Ammon's horn (tissue), 1 donor: ENCODE data around the gene ATXN2.

ENCODE experiments used
- DNase-seq: peaks from one replicate; pipeline ENCODE4 v3.0.0-alpha.2; 2016; ENCODE audit warnings: low spot score

ATXN2 gene

DNA sequence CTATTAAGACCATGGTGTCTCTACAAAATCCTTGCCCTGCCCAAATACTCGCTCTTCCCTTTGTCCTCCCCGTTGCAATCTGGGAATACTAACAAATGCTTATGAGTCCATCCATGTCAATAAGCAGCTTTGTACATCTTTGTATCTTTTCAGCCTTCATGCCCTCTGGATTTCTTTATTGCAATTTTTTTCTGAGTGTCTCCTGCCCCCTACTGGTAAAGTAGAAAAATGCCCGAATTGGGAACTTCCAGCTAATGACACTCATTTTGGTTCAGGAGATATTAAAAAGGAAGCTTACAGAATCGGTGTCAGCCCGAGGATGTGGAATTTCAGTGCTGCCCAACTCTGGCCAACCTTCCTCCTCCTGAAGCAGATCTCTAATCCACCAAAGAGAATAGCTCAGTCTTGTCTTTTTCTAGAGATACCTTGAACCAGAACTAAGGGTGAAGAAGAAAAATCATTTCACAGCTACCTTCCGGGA, 147.4 kb downstream of the ATXN2 start:
- DNase-seq = peak; percentile 64

DNA sequence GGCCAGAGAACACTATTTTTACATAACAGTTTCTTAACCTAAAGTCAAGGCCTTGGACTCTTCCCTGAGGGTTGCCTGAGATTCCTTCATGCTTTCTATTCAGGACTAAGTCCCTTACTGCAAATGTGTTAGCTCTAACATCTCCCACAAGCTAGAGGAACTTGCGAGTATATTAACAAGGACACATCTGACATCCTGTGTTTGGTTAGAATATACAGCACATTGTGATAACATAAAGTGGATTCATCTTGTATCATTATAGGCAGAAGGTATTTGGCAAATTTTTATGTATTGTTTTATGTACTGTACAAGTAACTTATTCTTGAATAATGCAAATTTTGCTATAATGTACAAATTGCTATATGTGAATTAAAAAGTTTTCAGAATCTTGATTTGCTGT, 147.9 kb downstream of the ATXN2 start:
- no peak for DNase-seq

DNA sequence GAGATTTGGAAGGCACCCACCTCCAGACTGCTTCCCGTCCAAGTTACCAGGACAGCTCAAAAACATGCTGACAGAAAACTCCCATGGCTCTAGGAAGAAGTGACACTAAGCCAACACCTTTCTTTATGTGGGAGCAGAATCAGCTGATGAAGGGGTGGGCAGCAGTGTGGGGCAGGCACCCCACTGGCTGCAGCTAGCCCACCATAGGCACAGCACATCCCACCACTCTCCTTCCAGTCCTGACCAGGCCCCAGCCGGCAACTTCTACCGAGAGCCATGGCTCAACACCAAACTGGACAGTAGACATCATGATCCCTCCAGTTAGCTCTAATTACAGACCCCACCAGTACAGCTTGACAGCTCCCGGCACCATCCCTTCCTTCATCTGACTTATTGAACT, 148.4 kb downstream of the ATXN2 start:
- DNase-seq = no peak

DNA sequence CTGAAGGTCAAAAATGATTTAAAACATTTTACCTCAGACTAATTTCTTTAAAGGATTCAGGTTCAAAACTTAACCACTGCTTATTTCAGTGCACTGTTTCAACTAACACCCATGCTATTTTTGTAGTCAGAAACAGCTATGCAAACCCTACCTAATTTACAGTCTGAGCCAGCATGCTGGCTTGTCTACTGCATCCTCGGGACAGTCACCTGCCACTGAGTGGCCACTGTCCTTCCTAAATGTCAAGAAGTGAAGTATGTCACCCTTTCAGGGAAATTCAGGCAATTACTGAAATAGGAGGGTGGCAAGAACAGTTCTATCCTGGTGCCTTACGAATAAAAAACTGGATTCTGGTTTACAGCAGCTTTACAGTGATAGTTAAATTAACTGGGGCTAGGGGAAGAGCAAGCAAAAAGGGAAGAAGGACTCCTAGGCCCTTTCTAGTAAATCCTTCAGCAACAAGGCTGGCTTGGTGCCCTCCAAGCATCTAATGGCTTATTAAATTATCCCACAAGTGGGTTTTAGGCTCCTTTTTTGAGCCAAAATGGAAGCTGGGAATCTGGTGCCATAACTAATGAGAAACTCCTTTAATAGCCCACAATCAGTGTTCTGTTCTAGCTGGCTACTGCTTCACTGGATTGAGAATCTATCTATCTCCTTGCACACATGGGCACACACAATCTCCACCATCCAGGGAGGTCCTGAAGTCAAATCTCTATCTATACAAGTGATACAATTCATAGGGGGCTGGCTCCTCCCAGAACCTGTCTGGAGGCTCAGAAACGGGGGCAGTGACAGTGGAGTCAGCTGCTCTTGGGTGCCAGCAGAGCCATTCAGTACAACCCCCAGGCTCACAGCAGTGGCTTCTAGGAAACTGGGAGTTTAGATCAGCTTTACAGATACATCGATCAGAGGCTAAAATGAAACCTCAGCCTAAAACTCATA, 150.0 kb downstream of the ATXN2 start:
- DNase-seq = no peak

DNA sequence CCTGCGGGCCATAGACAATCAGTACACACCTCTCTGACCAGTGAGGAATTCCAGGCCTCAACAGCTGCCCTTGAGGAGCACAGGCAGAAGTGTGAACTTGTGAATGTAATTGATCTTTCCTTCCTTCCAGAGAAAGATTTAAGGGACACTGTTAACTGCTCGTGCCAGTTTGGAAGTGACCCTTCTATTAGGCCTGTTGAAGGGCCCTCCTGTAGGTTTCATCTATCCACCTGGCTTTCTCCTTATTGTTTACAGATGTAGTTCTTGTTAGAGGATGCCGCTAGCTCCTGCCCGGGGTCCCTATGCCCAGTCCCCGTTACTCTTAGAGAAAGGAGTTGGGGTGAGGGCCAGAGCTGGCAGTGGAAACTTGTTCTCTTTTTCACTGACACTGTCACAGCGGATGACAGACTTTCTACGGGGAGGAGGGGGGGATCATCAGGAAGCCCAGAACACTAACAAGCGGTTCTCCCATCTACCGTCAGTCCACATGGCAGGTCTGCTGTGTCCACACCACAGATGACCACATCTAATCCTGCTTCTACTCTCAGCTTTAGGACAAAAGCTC, 150.8 kb downstream of the ATXN2 start:
- DNase-seq = no peak

DNA sequence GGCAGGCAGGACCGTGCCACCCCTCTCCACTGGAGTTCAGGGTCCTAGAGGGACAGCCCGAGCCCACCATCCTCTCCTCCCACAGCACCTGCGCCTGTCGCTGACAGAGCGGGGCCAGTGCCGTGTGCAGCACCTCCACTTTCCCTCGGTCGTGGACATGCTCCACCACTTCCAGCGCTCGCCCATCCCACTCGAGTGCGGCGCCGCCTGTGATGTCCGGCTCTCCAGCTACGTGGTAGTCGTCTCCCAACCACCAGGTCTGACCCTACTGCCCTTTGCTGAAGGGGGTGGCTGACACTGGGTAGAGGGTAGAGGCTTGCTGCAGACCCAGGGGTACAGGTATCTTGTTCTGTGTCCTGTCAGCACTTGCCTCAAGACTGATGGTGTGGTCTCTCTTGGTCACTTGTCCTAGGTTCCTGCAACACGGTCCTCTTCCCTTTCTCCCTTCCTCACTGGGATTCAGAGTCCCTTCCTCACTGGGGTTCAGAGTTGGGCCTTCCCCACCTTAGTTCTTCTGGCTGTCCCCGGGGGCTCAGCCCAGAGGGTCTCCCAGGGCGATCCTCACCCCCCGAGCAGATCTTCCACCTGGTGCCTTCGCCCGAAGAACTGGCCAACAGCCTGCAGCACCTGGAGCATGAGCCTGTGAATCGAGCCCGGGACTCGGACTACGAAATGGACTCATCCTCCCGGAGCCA, 151.4 kb downstream of the ATXN2 start:
- no peak for DNase-seq

DNA sequence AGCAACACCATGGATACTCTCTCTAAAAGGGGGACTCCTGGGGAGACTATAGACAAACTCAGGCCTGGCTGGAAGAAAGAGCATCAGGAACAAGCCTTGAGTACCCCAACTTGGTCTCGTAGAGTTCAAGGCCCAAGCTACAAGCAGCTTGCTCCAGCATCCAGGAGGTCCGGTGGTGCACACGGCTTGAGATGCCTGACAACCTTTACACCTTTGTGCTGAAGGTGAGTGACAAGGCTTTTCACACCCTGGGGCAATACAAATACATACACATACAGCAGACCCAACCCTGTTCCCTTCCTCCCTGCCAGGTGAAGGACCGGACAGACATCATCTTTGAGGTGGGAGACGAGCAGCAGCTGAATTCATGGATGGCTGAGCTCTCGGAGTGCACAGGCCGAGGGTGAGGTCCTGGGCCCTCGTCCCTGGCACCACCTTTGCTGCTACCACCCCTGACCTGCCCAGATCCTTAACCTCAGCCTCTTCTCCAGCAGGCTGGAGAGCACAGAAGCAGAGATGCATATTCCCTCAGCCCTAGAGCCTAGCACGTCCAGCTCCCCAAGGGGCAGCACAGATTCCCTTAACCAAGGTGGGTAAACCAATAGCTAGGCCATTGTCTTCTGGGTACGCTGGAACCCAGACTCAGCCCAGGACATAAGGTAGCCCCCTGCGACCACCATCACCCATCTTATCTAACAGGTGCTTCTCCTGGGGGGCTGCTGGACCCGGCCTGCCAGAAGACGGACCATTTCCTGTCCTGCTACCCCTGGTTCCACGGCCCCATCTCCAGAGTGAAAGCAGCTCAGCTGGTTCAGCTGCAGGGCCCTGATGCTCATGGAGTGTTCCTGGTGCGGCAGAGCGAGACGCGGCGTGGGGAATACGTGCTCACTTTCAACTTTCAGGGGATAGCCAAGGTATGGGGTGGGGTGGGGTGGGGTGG, 152.2 kb downstream of the ATXN2 start:
- DNase-seq = no peak

DNA sequence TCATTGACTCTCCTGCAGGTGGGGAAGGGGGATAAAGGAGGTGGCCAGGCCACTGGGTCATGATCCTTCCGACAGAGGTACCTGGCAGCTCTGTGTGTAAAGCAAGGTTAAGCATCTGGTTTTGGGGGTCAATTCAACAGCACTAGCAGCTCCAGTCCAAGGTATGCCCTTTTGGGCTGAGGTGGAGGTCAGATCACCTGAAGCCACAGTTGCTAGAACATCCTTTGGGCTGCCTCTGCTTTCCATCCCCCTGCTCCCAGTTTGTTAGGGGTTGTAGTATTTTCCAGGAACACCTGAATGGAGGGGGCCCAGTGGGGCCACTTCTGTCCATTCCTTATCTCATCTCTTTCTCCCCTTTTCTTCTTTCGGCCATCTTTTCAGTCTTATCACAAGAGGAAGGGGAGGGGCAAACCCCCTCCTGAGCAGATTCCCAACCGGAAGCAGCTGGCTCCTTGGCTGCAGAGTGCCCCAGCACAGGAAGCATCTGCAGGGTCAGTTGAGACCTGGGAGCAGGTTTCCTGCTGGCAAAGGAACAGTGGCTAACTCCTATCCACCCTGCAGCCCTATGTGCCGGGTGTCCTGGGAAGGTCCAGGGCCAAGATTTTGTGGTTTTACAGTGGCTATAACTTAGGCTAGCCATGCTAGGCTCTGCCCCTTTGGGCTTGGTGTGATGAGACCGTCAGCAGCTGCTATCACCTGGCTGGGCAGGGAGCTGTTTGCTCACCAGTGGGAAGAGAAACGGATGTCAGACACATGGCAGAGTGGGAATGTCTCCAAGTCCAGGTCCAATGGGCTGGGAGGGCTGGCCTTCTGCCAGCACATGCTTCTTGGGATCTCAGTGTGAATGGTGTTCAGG, 153.2 kb downstream of the ATXN2 start:
- no peak for DNase-seq

DNA sequence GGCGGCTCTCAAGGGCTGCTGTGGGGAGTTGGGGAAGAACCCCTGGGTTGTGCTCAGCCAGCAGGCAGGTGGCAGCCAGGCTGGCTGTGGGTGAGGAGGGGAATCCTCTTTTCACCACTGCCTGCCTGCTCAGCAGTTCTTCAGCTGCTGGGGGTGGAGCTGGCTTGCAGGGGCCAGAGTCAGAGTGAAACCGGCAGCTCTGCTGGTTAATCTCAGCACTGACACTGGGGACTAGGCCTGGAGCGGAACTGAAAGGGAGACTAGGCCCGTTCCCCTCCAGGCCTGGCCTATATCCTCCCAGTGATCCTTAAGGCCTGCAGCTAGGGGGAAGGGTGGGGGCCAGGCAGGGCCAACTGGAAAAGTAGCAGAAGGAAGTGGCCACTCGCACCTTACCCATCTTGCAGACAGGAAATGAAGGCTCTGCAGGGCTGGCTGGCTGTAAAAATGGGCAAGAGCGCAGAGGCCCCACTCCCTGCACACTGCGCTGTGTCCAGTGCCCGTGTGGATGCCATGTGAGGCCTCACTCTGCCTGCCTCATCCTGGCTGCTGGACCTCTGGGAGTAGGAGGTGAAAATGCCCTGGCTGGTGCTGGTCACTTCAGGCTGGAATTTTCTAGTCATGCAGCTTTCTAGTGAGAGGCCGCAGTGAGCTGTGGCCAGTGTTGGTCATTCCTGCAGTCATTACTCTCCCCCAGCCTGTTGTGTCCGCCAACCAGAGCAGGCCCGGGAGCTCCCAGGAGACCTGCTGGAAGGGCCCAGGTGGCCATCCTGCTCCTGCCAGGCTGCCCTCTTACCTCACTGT, 154.0 kb downstream of the ATXN2 start:
- peak; percentile 81 for DNase-seq

DNA sequence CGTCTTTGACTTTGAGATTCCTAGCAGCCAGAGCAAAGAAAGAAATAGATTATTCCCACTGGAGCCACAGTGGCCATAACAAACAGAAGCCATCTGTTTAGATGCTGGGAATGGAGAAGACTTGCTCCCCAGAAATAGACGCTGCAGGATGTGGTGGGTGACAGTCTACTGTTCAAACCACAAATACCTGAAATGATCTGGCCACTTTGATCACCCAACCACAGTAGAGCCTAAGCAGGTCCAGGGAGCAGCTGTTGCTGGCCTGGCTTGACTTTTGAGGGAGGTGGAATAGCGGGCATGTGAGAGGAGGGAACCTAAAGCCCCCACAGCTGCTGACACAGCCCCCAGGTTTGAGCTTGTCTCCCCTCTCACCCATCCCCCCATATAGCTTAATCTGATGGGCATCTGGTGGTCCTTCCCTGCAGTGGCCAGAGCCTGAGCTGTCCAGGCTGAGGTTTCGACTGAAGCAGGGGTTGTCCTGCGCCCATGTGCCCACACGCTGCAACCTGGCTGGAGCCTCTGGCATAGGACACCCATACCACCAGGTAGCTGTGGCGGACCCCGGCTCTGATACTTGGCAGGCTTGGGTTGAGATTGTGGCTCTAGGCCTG, 154.7 kb downstream of the ATXN2 start:
- DNase-seq = no peak

DNA sequence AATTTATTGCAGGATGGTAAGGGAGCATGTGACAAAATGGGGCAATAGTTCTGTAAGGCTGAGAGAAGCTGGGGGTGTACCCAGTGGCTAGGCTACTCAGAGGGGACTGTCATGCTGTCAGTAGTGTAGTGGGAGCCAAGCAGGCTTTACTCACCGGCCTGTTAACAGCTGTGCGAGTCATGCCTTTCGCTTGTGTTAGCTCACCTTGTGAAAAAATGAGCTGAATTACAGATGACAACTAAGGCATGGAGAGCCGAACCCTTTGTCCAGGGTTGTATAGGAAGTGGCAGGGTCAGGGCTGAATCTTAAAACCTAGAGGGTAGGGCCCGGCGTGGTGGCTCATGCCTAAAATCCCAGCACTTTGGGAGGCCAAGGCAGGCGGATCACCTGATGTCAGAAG, 155.5 kb downstream of the ATXN2 start:
- no peak for DNase-seq

DNA sequence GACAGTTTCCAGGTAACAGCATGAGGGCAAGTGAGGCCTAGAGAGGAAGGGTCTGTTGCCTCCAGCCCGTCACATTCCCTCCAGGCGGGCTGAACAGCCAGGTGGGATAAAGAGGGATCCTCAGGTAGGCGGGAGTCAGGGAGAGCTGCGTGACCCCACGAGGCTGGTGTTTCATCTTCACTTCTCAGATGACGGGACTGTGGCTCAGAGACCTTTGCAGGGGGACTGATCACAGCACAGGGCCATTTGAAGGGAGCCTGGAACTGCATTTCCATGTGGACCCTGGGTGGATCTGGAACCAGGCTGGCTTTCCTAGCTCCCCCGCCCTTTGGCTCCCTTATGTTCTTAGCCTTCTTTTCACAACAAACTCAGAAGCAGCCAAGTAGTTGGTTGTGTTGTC, 156.0 kb downstream of the ATXN2 start:
- DNase-seq = no peak

DNA sequence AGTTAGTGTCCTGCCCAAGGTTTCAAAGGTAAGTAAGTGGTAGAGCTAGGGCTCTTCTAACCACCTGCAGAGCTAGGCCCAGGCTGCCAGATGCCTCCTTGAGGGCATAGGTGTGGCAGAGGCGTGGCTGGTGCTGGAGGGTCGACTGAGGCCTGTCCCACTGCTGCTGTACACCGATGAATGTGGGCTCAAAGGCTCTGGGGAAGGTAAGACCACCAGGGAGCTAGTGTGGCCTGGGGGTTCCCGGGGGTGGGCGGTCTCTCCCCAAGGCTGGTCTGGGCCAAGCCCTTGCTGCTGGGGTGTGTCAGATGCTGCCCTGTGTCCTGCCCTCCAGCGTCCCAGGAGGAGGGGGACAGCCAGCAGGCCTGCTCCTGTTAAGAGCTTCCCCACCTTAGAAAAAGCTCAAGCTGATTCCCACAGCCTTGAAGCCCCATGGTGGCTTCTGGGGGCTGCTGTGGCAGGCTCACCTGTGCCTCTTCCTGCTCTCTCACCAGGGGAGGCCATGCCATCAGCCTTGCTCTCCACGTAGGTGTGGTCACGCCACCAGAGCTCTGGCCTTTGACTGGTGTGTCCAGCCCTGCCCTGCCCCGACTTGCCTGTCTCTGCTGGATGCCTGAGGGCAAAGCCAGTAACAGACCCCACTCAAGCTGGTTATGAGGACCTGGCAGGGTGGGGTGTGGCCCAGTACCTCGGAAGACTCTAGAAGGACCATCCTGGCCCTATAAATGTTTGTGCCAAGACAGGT, 156.6 kb downstream of the ATXN2 start:
- no peak for DNase-seq

DNA sequence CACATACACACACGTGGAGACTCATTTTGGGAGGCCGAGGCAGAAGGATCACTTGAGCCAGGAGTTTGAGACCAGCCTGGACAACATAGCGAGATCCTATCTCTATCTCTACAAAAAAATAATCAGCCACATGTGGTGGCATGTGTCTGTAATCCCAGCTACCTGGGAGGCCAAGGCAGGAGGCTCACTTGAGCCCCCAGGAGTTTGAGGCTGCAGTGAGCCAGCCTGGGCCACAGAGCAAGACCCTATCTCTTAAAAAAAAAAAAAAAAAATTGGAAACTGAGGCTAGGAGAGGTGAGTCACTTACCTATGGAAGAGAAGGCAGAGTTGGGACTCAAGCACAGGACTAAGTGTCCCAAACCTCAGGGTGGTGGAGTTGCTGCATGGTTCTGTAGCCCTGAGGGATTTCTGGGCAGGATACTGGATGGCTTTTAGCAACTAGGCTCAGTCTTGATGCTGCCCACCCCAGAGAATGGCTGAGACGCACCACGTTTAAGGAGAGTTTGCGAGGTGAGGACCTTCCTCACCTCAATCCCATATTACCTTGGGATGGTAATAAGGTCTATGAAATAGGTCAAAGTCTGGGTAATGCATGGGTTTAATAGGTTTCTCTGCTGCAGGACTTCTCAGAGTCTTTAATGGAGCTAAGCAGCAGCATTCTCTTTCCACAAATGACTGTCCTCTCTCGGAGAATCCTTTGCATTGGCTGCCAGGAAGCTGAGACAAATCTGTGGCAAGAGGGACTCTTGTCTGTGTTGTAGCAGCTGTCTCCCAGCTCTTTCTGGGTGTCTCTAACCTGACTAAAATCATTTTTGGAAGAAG, 157.8 kb downstream of the ATXN2 start:
- no peak for DNase-seq

DNA sequence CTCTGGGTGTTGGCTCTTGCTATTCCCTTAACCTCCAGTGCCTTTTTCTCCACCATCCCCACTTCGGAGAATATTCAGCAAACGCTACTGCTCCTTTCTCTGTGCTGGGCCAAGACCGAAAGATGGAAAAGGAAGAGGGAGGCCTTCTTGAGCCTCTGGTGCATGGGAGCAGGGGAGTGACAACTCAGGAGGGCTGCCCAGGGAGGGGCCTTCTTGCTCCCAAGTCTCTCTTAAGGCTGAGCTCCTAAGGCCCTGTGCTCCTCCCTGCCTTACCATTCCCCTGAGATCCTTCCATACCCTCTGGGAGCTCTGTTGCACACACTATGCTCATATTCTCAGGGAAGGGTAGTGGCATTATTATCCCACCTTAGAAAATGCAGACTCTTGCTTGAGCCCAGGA, 158.5 kb downstream of the ATXN2 start:
- DNase-seq = no peak

DNA sequence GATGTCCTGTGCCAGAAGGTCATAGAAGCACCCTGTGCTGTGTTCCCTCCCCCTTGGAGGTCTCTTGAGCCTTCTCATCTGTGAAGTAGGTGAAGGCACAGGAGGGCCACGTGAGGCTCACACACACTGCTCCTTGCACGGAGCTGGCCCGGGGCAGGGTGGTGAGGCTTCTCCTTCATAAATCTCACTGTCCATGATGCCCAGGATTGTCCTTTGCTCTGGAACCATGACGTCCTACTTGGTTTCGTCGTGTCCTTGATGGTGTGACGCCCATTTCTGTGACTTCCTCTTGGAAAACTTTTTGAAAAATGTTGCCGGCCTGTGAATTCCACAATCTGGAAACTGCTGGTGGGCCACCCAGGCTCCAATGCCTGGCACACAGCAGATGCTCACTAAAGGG, 159.0 kb downstream of the ATXN2 start:
- no peak for DNase-seq

DNA sequence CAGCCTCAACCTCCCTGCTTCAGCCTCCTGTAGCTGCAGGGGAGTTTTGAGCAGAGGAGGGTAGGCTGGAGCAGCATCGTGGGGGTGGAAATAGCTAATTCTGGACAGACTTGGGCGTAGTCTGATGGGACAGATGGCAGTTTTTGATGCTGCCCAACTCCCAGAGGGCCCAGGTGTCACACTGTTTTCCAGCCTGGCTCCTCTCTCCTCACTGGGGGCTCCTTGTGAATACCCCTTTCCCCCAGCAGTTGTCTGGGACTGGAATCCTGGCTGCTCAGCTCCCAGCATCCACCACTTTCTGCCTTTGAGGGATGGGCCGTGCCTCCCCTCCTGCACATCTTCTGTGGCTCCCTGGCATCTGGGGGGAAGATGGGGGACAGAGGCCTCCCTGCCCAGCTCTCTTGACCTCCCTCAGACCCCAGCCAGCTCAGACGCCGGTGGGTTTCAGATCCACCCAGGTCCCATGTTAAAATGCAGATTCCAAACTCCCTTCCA, 159.4 kb downstream of the ATXN2 start:
- no peak for DNase-seq

DNA sequence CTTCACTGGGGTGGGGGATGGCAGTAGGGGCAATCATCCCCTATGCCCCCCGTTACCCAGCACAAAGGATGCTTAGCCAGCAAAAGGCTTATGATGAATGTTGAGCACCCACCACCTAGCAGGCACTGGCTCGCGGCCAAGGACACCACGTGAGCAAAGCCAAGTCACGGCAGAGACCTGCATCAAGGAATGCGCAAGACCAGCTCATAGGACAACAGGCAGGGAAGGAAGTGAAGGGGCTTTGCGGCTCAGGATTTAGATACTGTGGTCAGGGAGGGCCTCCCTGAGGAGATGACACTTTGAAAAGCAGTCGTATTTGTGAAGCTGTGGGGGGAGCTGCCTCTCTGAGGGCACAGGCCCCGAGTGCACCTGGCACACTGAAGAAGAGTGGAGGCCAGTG, 160.6 kb downstream of the ATXN2 start:
- no peak for DNase-seq
